ENCODE measurements around the gene KCNH6. TPM values are rescaled to one million over a fixed set of nuclear protein-coding genes. Genes with fewer than 3 reads are reported as not detected.

KCNH6 gene
- total RNA-seq, 1 donor from 2014 or later: not detected

- DNase-seq (ENCODE audit: extremely low read depth, low read depth, low spot score): no peak
Observed at GRCh38 chr17:63529711-63530556, 6.8 kb downstream of the KCNH6 start.

DNA sequence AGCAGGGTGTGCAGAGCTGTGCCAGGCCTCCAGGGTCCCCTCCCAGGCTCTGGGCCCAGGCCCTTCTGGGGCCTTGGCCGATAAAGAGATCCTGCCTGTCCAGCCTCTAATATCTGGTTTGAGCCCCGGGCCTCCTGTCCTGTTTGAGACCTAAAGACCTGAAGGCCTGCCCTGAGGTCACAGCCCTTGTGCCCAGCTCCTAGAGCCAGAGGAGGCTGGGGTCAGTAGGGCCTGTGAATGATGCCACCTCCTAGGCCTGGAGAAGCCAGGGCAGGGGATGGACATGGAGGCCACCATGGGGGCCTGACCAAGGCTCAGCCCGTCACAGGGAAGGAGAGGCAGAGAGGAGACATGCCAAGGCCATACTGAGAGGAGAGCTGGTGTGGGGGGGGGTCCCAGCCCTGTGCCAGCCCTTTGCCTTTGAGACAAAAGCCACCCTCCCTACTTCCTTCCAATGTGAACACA lies 7.4 kb downstream of the KCNH6 start:
- no peak for DNase-seq (ENCODE audit: extremely low read depth, low read depth, low spot score)

DNA sequence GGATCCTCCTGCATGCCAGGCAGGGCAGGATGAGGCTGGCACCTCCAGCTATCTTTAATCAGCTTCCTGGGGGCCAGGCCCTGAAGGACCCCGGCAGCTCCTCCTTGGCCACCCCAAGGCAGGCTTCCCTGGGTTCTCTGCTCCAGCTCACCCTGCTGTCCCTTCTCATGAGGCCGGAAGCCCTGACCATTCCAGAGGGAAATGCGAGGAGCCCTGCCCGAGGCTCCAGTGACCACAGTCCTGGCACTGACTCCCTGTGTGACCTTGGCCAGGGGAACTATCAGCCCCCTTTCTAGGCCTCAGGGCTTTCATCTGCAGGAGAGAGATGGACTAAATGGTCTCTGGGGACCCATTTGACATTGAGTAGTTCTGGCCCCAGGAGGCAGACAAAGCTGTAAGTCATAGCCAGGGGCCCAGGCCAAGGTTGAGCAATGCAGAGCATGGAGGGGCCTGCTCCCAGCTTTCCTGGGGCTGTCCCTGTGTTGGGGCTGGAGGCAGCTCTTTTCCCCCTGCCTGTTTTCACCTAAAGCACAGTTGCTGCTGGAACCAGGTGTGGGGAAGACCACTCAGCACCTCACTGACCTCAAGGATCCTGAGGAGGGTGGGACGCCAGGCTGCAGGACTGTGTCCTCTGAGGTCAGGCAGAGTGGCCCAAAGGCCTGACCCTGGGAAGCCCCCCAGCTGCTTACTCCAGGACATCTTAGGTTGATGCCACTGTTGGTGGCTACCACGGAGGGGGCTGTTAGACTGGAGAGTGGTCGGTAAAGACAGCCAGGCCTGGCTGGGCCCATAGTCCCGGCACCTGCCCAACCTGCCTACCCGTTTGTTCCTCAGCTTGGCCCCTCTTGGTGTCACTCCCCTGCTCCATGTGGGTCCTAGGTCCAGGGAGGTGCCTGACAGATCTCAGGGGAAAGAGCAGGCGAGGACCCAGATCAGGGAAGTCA lies 8.1 kb downstream of the KCNH6 start:
- no peak for DNase-seq (ENCODE audit: extremely low read depth, low read depth, low spot score)

DNA sequence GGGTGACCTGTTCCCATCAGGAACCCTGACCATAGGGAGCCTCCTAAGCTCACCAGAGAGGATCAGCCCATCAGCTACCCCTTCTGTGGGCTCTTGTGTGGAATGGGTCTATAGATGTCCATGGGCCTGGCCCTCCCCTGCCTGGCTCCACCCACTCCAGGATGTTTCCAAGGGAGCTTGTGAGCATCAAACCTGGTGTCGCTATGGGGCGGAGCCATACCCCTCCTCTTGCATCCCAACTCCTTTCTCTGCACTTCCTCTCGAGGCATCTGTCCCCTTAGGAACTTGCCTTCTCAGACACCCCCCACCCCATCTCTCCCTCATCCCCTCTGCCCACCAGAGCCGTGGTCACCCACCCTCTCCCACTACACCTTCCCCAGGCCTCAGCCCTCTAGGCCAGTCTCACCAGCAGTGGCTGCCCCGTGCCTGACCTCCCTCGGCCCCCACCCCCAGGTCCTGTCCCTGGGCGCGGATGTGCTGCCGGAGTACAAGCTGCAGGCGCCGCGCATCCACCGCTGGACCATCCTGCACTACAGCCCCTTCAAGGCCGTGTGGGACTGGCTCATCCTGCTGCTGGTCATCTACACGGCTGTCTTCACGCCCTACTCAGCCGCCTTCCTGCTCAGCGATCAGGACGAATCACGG lies 10.4 kb downstream of the KCNH6 start:
- DNase-seq (ENCODE audit: extremely low read depth, low read depth, low spot score): no peak

DNA sequence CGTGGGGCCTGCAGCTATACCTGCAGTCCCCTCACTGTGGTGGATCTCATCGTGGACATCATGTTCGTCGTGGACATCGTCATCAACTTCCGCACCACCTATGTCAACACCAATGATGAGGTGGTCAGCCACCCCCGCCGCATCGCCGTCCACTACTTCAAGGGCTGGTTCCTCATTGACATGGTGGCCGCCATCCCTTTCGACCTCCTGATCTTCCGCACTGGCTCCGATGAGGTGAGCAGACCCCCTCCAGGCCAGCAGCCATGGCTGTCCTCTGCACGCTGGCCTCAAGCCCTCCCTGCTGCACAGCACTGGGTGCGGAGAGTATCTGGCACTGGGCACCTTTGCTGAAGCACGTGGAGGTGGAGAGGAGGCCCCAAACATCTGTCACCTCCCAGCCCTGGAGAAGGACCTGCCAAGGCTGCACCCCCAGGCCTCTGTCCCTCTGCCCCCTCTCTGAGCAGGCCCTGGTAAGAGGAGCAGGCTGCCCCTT lies 11.0 kb downstream of the KCNH6 start:
- no peak for DNase-seq (ENCODE audit: extremely low read depth, low read depth, low spot score)

DNA sequence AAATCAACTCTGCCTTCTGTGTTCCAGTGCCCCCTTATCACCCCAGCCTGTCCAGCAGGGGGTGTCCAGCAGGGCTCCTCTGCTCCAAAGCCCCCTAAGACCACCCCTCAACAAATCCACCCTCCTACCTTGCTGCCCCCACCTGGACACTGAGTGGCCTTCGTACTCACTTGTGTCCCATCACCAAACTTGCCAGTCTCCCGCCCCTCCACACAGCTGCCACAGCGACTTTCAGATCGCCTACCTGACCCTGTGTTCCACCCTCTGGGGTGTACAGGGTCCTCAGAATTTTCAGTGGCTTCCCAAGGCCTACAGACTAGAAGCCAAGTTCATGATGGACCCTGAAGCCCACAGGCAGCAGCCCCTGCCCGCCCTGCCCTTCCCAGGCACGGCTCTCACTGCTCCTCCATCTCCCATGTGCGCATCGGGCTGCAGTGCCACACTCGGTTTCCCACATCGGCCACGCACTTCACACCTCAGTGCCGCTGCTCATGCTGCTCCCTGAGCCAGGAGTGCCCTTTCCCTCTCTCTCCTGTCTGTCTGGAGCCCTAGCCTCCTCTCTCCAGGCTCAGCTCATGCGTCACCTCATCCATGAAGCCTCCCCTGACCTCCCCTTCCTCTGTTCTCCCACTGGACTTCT lies 11.8 kb downstream of the KCNH6 start:
- DNase-seq (ENCODE audit: extremely low read depth, low read depth, low spot score): no peak

- DNase-seq (ENCODE audit: extremely low read depth, low read depth, low spot score): no peak
Observed at GRCh38 chr17:63535640-63536039, 12.5 kb downstream of the KCNH6 start.

DNA sequence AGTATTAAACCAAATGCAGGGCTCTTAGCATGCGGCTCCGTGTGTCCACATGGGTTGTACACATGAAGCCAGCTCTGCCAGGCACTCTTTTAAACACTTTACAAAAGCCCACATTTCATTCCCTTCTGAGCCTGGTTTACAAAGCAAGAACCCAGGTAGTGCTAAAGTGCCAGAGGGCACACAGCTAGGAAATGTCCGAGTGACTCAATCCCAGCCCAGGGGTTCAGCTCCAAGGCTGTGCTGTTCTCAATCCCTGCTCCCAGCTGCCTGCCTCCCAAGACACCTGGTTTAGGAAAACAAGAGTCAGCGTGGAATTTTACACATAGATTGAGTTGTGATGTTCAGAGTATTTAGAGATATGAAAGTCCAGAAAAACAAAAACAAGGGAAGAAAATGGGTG lies 13.8 kb downstream of the KCNH6 start:
- no peak for DNase-seq (ENCODE audit: extremely low read depth, low read depth, low spot score)

DNA sequence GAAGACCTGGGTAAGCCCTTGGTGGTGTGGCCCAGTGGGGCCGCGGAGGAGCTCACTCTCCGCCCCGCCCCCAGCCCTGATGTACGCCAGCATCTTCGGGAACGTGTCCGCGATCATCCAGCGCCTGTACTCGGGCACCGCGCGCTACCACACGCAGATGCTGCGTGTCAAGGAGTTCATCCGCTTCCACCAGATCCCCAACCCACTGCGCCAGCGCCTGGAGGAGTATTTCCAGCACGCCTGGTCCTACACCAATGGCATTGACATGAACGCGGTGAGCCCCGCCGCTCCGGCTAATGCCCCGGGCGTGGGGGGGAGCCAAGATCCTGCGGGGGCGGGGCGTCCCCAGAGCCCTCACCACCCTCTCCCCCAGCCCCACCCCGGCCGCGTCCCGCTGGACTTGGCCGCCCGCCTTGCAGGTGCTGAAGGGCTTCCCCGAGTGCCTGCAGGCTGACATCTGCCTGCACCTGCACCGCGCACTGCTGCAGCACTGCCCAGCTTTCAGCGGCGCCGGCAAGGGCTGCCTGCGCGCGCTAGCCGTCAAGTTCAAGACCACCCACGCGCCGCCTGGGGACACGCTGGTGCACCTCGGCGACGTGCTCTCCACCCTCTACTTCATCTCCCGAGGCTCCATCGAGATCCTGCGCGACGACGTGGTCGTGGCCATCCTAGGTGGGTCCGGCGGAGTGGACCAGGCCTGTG lies 15.0 kb downstream of the KCNH6 start:
- DNase-seq (ENCODE audit: extremely low read depth, low read depth, low spot score): no peak

GRCh38 chr17:63538693-63539595 lies 15.8 kb downstream of the KCNH6 start:
- DNase-seq (ENCODE audit: extremely low read depth, low read depth, low spot score): no peak

- DNase-seq (ENCODE audit: extremely low read depth, low read depth, low spot score): no peak
Observed at GRCh38 chr17:63540590-63540989, 17.4 kb downstream of the KCNH6 start.

DNA sequence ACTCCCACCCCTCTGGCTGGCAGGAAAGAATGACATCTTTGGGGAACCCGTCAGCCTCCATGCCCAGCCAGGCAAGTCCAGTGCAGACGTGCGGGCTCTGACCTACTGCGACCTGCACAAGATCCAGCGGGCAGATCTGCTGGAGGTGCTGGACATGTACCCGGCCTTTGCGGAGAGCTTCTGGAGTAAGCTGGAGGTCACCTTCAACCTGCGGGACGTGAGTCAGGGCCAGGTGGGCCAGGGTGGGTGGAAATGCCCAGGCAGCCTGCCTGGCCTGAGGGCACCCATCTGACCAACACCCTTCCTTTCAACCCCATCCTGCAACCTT lies 19.0 kb downstream of the KCNH6 start:
- no peak for DNase-seq (ENCODE audit: extremely low read depth, low read depth, low spot score)

GRCh38 chr17:63542942-63543821 lies 20.0 kb downstream of the KCNH6 start:
- no peak for DNase-seq (ENCODE audit: extremely low read depth, low read depth, low spot score)

- DNase-seq (ENCODE audit: extremely low read depth, low read depth, low spot score): no peak
Observed at GRCh38 chr17:63543822-63544420, 20.8 kb downstream of the KCNH6 start.

DNA sequence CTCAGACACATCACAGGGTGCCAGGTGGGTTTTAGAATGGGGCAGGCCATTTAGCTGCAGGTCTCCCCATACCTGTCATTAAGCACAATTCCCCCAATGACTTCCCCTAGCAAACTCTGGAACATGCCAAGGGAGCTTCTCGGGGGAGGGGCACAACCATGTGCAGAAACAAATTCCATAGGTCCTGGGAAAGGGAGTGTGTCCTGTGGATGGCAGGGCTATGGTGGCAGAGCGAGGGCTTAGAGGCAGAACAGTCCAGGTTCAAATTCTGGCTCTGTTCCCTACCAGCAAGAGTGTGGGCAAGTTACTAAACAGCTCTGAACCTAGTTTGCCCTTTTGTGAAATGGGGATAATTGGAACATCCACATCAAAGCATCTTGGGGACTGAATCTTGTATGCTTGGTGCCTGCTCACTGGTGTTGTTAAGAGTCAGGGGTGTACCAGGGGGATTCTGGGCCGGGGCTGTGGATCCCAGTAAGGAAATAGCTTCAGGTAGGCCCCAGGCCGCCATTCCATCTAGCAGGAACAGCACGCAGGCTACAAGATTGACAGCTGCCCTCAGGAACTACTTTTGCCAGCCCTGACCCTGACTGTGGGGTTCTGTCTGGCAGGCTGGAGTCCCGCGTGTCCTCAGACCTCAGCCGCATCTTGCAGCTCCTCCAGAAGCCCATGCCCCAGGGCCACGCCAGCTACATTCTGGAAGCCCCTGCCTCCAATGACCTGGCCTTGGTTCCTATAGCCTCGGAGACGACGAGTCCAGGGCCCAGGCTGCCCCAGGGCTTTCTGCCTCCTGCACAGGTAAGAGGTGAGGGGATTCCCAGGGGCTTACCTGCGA lies 21.5 kb downstream of the KCNH6 start:
- no peak for DNase-seq (ENCODE audit: extremely low read depth, low read depth, low spot score)

GRCh38 chr17:63546308-63547082 lies 23.3 kb downstream of the KCNH6 start:
- no peak for DNase-seq (ENCODE audit: extremely low read depth, low read depth, low spot score)
